COLO668 (cell line): ENCODE results near the gene RBM10.

ENCODE experiments used
- DNase-seq: peaks from one replicate; lab custom pipeline; 2025; ENCODE audit not compliant: unreplicated experiment; lab: John Stamatoyannopoulos, UW

The RBM10 gene

GRCh38 chrX:47146936-47147859, 2.2 kb downstream of the RBM10 start:
- no peak for DNase-seq

- no peak for DNase-seq
These were observed 3.9 kb downstream of the RBM10 start for GRCh38 chrX:47148946-47149345.

- DNase-seq: no peak
These were observed 6.4 kb downstream of the RBM10 start for GRCh38 chrX:47151435-47151834.

GRCh38 chrX:47156611-47157520, 11.8 kb downstream of the RBM10 start:
- DNase-seq: no peak

- DNase-seq: no peak
These were observed 13.1 kb downstream of the RBM10 start for GRCh38 chrX:47158131-47158530.

GRCh38 chrX:47158781-47159180, 13.8 kb downstream of the RBM10 start:
- DNase-seq: no peak

GRCh38 chrX:47160781-47161180, 15.8 kb downstream of the RBM10 start:
- no peak for DNase-seq

GRCh38 chrX:47162927-47163583, 18.0 kb downstream of the RBM10 start:
- no peak for DNase-seq

GRCh38 chrX:47164420-47164819, 19.4 kb downstream of the RBM10 start:
- no peak for DNase-seq

- DNase-seq: no peak
These were observed 21.1 kb downstream of the RBM10 start for GRCh38 chrX:47166126-47166525.

- no peak for DNase-seq
These were observed 23.6 kb downstream of the RBM10 start for GRCh38 chrX:47168495-47169073.

GRCh38 chrX:47169273-47169672, 24.3 kb downstream of the RBM10 start:
- DNase-seq: no peak

- DNase-seq: no peak
These were observed 24.9 kb downstream of the RBM10 start for GRCh38 chrX:47169726-47170515.

- no peak for DNase-seq
These were observed 26.1 kb downstream of the RBM10 start for GRCh38 chrX:47170861-47171692.

- no peak for DNase-seq
These were observed 27.0 kb downstream of the RBM10 start for GRCh38 chrX:47171996-47172395.

- DNase-seq: no peak
These were observed 27.5 kb downstream of the RBM10 start for GRCh38 chrX:47172549-47172948.

- no peak for DNase-seq
These were observed 28.2 kb downstream of the RBM10 start for GRCh38 chrX:47172971-47173792.

GRCh38 chrX:47174376-47174775, 29.4 kb downstream of the RBM10 start:
- no peak for DNase-seq
